ENCODE data around the gene KCNIP1. TPM values are rescaled to one million over a fixed set of nuclear protein-coding genes. Genes with fewer than 3 reads are reported as not detected.

KCNIP1 gene
- polyA plus RNA-seq, 3 donors from 2014 or later: not detected

DNA sequence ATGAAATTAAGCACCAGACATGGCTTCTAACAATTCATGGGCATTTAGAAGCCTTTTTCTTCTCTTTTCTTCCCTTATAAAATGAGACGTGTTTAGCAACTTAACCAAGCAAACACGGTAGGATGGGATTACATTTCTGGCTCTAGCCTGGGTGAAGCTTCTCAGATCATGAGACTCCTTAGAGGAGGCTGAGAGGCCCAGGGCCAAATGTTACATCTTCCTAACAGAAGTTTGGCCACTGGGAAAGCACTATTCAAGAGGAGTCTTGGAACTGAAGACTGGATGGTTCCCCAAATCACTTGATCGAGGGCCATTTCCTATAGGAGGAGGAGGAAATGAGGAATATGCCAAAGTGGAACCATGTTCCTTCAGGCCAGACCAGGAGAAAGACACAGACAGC, 281.6 kb downstream of the KCNIP1 start:
- H3K27ac Mint-ChIP-seq: no peak overlapping the region
- H3K9me3 Mint-ChIP-seq: no peaks in the 10 kb centered on the region
- no peak for DNase-seq

More for the DNA sequence above, 281.6 kb downstream of the KCNIP1 start:
- no peak overlapping the region for H3K4me3 Mint-ChIP-seq
- no peaks in the 10 kb centered on the region for H3K36me3 Mint-ChIP-seq
- peaks cover 2 to 8% (median 3%) of the 10 kb centered on the region in 3 donors for H3K27me3 Mint-ChIP-seq (ENCODE audit: low read depth in 3 of 3)
- no peaks in the 10 kb centered on the region for H3K4me1 Mint-ChIP-seq

Other genes starting within 250 kb of the KCNIP1 start
- gene LCP2, start 206.2 kb upstream of the KCNIP1 start, polyA plus RNA-seq: 100 to 1,000 TPM in 1 of 3 donors, 10 to 100 TPM in 2; 87.1 to 276 (median 99.3) TPM
- under 1 TPM in 2 of 3 donors, not detected in 1; 0.07 to 0.18 TPM for gene KCNMB1, start 114.7 kb upstream of the KCNIP1 start, polyA plus RNA-seq